ENCODE measurements around the gene GMDS. TPM values are rescaled to one million over a fixed set of nuclear protein-coding genes. Genes with fewer than 3 reads are reported as not detected.

The GMDS gene
- polyA plus RNA-seq, 1 donor (not counting 4 experiments of a cell fraction or from before 2014, with no cell fraction given), result 22.1 TPM

GRCh38 chr6:1624058-1624850 is 621.2 kb downstream of the GMDS start:
- peak overlapping the region; percentile 48 to 74 (median 72) for H3K4me3 ChIP-seq (ENCODE audit: control insufficient read depth in 2 of 3, extremely low read depth in 1 of 3, insufficient read depth in 2 of 3, low read depth in 1 of 3, low read length in 3 of 3)
- no peak for FAIRE-seq
- H3K27me3 ChIP-seq (ENCODE audit: control insufficient read depth, extremely low read depth, insufficient read depth, low read length), result peaks cover 11% of the 10 kb centered on the region
- no peaks in the 10 kb centered on the region for H3K36me3 ChIP-seq (ENCODE audit: control insufficient read depth in 2 of 2, extremely low read depth in 1 of 2, insufficient read depth in 2 of 2, low read length in 2 of 2)
- peak overlapping the region; percentile 69 for H3K9ac ChIP-seq (ENCODE audit: control insufficient read depth, extremely low read depth, insufficient read depth, low read length)
- H3K4me1 ChIP-seq (ENCODE audit: control insufficient read depth, extremely low read depth, insufficient read depth, low read length), result peaks cover 6% of the 10 kb centered on the region
- H4K20me1 ChIP-seq (ENCODE audit: control insufficient read depth, extremely low read depth, insufficient read depth, low read length), result no peaks in the 10 kb centered on the region
- H3K79me2 ChIP-seq (ENCODE audit: control insufficient read depth, insufficient read depth, low read length), result no peaks in the 10 kb centered on the region
- no peaks in the 10 kb centered on the region for H3K9me3 ChIP-seq (ENCODE audit: control insufficient read depth, low read depth, low read length)
- H2AFZ ChIP-seq (ENCODE audit: control insufficient read depth, low read length), result peak overlapping the region; percentile 76
- no peaks in the 10 kb centered on the region for H3K9me1 ChIP-seq (ENCODE audit: control insufficient read depth, extremely low read depth, insufficient read depth, low read length)
- H3K4me2 ChIP-seq (ENCODE audit: control insufficient read depth, extremely low read depth, insufficient read depth, low read depth, low read length), result peak overlapping the region; percentile 93
- TF ChIP-seq EZH2 (IDR thresholded peaks at IDR 0.05; ENCODE audit: low read length) (no peak), CTCF (optimal IDR thresholded peaks at IDR 0.05 in 1 of 3, IDR thresholded peaks at IDR 0.05 in 1 of 3, conservative IDR thresholded peaks at IDR 0.05 in 1 of 3; ENCODE audit: extremely low read depth in 1 of 3, insufficient read depth in 2 of 3, low read length in 3 of 3) (no peak)
- H3K27ac ChIP-seq (ENCODE audit: control insufficient read depth, insufficient read depth, low read length), result no peak overlapping the region
- dilution Hi-C loops (cut with MboI; ENCODE audit: extremely low pct_ligation_motif_present, low sequenced_read_pairs), result no loop called here
- no peak for DNase-seq (ENCODE audit: low read depth, low spot score)

GRCh38 chr6:1623769-1624057 is 621.7 kb downstream of the GMDS start:
- no peak for FAIRE-seq
- Histone ChIP-seq H3K9me3 (ENCODE audit: control insufficient read depth, low read depth, low read length) (no peaks in the 10 kb centered on the region), H3K4me2 (ENCODE audit: control insufficient read depth, extremely low read depth, insufficient read depth, low read depth, low read length) (no peak overlapping the region), H3K79me2 (ENCODE audit: control insufficient read depth, insufficient read depth, low read length) (no peaks in the 10 kb centered on the region), H3K4me3 (ENCODE audit: control insufficient read depth in 2 of 3, extremely low read depth in 1 of 3, insufficient read depth in 2 of 3, low read depth in 1 of 3, low read length in 3 of 3) (no peak overlapping the region), H3K27me3 (ENCODE audit: control insufficient read depth, extremely low read depth, insufficient read depth, low read length) (peaks cover 11% of the 10 kb centered on the region), H3K4me1 (ENCODE audit: control insufficient read depth, extremely low read depth, insufficient read depth, low read length) (peaks cover 6% of the 10 kb centered on the region), H3K27ac (ENCODE audit: control insufficient read depth, insufficient read depth, low read length) (no peak overlapping the region), H3K36me3 (ENCODE audit: control insufficient read depth in 2 of 2, extremely low read depth in 1 of 2, insufficient read depth in 2 of 2, low read length in 2 of 2) (no peaks in the 10 kb centered on the region), H3K9me1 (ENCODE audit: control insufficient read depth, extremely low read depth, insufficient read depth, low read length) (no peaks in the 10 kb centered on the region), H4K20me1 (ENCODE audit: control insufficient read depth, extremely low read depth, insufficient read depth, low read length) (no peaks in the 10 kb centered on the region), H2AFZ (ENCODE audit: control insufficient read depth, low read length) (no peak overlapping the region), H3K9ac (ENCODE audit: control insufficient read depth, extremely low read depth, insufficient read depth, low read length) (no peak overlapping the region)
- dilution Hi-C loops (cut with MboI; ENCODE audit: extremely low pct_ligation_motif_present, low sequenced_read_pairs), result no loop called here
- DNase-seq (ENCODE audit: low read depth, low spot score), result no peak
- TF ChIP-seq CTCF (optimal IDR thresholded peaks at IDR 0.05 in 1 of 3, IDR thresholded peaks at IDR 0.05 in 1 of 3, conservative IDR thresholded peaks at IDR 0.05 in 1 of 3; ENCODE audit: extremely low read depth in 1 of 3, insufficient read depth in 2 of 3, low read length in 3 of 3) (no peak), EZH2 (IDR thresholded peaks at IDR 0.05; ENCODE audit: low read length) (no peak)

All from keratinocyte (primary cell).